ENCODE measurements around the gene CORO6.

CORO6 gene

DNA sequence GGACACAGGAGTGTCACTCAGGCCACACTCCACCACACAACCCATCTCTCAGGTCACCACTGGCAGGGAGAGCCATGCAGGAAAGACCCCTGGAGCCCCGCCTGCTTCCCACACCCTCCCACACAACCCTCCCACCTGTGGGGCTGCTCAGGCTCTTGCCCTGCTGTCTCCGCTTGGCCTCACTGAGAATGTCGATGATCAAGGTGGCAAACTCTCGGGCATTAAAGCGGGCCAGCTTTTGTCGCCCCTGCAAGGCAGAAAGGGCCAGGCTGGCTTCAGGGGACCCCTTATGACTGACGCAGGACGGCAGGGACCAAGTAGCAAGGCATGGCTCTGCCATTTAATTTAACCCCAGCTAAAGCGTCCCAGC, 45.7 kb downstream of the CORO6 start:
- DNase-seq (ENCODE audit: low read depth), result no peak

DNA sequence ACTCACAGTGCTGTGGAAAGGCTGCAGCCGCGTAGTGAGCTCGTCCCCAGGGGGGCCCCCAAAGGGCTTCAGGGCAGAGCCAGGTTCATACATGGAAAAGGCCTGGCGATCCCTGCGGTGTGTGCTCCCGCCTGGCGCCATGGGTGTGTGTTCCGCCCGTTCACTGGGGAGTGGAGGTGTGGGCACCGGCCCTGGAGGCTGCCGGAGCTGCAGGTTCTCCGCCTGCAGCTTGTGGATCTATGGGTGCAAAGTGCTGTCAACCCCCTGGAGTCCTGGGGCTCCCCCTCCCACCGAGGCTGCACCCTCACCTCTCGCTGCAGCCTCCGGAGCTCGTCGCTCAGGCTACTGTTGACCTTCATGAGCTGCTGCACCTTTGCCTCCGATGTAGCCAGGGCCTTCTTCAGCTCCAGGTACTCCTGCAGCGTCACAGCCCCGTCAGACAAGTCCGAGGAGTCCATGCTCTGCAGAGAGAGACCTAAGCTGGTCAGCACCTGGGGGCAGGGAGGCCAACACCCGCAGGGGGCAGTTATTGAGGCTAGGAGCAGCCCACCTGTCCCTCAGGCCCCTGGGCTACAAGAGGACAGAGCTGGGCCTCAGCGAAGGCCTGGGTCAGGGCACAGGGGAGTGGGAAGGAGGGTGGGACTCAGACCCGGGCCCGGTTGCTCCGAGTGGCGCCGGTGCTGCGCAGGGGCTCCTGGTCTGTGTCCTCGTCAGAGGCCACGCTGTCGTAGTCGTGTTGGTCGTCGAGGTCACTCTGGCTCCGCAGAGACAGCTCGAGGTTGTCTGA, 46.3 kb downstream of the CORO6 start:
- no peak for DNase-seq (ENCODE audit: low read depth)

DNA sequence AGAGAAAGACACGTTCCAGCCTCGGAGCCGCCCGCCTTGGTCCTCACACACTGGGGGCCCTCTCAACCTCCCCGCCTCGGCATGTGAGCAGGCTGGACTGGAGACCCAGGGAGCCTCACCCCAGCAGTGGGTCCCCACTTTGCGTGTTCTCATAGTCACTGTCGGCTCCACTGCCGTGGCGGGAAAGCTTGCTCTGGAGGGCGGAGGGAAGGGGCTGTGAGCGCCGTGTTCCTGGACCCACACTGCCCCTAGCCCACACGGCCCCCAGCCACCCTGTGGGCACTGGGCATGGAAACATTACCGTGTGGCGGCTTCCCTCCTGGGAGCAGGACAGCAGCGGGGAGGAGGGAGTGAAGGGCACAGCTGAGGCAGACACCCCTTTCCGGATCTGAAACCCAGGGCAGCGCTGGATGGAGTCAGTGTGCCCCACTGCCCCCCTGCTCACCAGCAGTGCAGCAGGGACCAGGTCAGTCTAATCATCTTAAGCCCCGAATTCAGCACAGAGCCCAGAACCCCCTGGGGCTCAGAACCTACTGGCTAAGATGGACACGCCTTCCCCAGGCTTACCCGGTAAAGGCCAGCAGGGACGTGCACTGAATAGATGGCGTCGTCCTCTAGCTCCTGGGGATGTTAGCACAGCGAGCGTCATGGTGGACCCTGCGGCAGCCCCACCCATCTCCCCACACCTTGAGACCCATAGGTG, 47.0 kb downstream of the CORO6 start:
- no peak for DNase-seq (ENCODE audit: low read depth)

DNA sequence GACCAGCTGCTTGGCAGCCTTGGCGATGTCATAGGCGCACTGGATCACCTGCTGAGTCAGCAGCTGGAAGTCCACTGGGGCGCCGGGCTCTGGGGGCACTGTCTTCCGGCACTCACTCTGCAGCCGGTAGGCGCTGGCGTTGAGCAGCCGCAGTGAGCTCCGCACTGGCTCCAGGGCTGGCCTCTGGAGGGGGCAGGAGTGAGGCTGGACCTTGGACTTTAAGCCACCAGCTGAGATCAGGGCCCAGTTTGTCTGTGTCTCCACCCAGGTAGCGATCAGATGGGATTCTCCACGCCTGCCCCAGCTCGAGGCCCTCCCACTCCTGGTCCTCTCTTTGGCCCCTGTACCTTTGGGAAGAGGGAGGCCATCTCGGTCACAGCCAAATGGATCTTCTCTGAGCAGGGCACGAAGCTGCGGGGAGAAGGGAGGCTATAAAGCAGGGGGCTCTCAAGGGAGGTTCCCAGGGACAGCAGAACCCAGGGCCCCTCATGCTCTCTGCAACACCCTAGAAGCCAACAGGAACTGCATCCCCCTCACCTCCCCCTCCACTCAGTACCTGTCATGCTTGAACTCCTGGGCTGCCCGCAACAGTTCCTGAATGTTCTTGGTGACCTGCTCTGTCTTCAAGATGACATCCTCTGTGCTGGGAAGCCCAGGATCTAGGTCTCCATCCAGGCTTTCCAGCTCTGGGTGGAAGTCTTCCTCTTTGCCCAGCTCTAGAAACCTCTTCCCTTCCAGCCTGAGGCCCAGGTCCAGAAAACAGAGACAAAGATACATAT, 47.8 kb downstream of the CORO6 start:
- DNase-seq (ENCODE audit: low read depth), result no peak

DNA sequence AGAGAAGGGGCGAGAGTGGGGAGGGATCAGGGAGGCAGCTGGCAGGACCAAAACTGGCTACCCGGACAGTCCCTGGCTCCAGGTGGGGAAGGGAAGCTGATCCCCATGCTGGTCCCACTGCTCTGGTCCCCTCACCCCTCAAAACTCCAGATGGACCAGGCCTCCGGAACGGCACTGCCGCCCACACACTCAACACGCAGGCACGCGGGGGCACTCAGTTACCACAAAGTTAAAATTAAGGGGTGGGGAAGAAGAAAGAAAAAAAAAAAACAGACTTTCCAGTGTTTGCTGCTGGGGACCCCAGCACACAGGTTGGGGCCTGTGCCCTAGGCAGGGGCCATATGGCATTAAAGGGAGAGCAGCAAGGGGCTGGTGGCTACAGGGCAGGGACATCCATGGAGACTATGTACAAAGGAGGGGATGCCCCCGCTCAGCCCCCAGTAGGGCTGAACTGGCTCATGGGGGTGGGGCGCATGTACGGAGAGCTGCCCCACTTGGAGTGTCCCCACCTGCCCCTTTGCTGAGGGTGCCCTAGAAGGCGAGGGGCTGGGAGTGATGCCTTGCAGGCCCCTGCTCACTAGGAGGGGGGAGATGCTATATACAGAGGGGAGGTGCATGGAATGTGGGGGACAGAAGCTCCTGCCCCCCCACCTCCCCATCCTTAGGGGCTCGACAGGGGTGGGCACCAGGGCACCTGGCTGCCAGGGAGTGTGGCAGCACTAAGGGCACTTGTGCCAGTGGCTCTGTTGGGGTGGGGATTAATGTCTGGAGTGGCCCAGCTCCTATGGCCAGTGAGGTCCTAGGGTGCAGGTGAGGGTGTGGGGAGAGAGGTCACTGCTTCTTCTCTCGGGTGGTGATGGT, 48.6 kb downstream of the CORO6 start:
- DNase-seq (ENCODE audit: low read depth), result no peak

DNA sequence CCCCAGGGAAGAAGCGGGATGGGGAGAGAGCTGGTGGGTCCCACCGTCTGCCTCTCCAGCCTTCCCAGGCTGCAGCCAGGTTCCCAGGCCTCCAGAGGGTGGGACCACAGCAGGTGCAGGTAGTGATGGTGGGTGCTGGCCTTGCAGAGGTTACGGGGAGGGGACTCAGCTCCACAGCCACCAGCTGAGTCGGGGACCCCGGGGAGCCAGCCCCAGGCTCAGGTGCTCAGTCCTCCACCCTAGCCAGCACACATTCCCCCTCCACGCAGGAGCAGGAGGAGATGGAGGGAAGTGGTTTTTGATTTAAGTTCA, 49.2 kb downstream of the CORO6 start:
- DNase-seq (ENCODE audit: low read depth), result no peak

DNA sequence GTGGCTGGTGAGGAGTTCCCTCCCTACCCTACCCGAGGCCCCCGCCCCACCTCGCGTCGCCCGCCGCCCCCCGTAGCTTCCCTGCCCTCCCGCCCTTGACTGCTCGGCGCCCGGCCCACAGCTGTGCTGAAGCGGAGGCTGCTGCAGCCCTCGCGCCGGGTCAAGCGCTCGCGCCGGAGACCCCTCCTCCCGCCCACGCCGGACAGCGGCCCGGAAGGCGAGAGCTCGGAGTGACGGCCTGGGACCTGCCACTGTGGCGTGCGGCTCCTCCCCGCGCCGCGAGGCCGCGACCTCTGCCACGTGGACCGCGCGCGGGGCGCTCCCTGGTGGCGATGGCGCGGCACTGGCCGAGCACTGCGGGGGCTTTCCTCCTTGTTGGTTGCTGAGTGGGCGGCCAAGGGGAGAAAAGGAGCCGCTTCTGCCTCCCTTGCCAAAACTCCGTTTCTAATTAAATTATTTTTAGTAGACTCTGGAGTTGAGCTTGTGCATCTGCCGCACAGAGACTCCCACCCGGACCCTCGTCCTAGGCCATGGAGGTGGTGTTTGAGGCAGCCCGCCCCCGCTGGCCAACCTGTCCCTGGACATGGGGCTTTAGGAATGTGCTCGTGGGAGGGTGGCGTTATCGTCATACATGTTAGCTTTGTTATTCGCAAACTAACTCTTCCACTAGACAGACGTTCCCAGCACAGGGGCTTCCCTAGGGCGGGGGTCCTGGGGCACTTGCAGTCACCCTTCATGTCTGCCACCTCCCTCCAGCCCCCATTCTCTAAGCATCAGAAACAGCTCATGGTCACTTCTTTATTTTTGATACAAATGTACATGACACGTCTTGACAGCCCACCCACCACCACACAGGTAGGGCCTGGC, 49.8 kb downstream of the CORO6 start:
- DNase-seq (ENCODE audit: low read depth), result no peak

DNA sequence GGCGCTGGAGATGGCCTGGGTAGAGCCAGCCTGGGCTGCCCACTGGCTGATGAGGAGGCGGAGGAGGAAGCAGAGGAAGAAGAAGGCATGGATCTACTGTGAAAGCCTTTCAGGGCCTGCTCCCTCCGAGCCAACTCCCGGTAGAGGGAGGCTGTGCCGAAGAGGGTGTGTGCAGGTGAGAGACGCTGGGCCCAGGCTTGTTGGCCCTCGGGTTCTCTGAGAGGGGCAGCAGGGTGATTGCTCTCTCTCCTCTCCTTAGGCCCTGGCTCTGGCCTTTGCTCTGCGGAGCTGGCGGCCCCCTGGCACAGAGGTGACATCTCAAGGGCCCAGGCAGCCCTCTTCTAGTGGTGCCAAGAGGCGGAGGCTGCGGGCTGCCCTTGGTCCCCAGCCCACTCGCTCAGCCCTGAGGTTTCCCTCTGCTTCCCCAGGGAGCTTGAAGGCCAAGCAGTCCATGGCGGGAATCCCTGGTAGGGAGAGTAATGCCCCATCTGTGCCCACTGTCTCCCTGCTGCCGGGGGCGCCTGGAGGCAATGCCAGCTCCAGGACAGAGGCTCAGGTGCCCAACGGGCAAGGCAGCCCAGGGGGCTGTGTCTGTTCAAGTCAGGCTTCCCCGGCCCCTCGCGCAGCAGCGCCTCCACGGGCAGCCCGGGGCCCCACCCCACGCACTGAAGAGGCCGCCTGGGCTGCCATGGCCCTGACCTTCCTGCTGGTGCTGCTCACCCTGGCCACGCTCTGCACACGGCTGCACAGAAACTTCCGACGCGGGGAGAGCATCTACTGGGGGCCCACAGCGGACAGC, 50.6 kb downstream of the CORO6 start:
- no peak for DNase-seq (ENCODE audit: low read depth)

DNA sequence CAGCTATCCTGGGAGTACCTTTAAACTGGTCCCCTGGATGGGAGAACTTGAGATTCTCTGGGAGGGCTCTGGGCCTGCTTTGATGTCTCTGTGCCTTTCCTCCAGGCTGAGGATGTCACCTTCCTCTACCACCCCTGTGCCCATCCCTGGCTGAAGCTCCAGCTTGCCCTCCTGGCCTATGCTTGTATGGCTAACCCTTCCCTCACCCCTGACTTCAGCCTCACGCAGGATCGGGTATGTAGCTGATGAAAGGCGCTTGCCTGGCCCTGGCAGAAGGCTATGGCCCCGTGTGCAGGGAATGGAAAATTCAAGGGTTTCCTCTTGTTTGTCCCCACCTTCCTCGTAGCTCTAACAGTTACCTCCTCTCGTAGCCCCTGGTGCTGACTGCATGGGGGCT, 51.2 kb downstream of the CORO6 start:
- DNase-seq (ENCODE audit: low read depth), result no peak

DNA sequence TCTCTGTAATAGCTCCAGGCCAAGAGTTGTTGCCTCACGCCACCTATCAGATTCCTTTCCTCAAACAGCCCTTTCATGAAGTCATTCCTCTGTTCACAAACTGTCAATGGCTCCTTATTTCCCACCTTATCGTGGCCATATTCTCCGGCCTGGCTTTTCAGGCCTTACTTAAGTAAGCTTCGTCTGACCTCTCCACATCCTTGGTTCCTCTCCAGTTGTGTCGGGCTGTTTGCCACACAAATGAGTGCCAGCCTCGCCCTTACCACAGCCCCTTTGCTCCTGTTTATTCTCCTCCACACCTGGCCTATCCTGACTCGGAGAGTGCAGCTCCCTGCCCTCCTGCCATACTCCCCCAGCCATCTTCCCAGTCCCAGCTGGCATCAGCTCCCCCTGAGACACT, 52.2 kb downstream of the CORO6 start:
- DNase-seq (ENCODE audit: low read depth), result no peak

DNA sequence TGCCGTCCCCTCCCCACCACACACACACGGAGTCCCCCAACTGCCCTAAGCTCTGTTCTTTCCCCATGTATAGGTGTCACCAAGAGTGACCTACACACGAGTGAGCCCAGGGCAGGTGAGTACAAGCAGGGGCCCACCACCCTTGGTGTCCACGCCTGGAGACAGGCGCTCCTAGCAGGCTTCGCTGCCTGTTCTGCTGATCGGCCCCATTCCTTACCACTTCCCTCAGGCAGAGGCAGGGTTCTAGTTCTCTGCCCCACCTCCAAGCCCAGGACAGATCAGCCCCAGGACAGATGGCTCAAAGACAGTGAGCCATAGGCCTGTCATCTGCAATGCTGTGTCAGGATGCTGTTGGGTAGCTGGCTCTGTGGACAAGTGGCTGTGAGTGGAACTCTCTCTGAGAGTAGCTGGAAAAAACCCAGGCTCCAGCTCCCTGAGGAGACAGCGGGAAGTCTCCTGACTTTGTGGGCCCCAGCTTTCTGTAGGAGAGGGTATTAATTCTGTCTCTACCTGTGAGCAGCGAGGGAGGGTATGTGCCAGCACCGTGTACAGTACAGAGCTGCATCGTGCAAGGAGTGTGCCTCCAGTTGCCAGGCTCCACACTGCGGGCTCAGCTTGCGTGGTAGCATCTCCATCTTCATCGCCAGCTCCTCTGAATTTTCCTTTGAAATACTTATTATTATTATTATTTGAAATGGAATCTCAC, 53.3 kb downstream of the CORO6 start:
- DNase-seq (ENCODE audit: low read depth), result no peak

DNA sequence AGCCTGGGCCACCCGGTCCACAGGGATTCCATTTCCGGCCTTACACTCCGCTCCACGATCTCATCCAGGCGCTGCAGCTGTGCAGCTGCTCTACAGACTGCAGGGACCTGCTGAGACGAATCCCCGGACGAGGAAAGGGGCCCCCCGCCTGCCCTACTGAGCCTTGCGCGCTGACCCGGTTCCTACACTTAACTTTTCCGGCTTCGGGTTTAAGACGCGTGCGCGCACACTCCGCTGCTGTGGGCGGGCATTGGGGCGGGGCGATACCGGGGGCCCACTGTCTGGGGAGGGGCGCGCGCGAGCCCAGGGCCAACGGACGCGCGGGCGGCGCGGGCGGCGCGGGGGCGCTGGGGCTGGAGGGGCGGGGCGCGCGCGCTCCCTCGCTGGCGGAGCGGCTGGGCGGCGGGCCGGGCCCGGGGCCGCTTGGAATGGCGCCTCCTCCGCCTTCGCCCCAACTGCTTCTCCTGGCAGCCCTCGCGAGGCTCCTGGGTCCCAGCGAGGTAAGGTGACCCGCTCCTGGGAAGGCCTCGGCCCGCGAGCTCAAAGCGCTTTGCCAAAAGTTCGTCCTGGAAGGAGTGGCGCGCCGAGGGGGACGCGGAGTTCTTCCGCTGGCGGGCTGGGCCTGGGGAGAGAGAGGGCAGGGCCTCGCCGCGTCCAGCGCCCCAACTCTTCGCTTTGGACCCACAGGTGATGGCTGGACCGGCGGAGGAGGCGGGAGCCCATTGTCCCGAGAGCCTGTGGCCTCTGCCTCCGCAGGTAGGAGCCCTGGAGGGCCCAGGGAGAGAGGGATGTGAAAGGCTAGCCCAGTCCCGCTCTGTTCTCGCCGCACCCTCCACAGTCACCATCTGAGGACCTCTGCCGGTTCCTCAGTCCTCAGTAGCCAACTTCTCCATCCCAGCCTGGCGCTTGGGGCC, 54.1 kb downstream of the CORO6 start, which contains the start of gene TP53I13:
Gene TP53I13, plus strand, starts transcription at position 371 of the 914 bp plus-strand sequence. Its CDS starts 58 bp downstream, at position 429.
- no peak for DNase-seq (ENCODE audit: low read depth)

DNA sequence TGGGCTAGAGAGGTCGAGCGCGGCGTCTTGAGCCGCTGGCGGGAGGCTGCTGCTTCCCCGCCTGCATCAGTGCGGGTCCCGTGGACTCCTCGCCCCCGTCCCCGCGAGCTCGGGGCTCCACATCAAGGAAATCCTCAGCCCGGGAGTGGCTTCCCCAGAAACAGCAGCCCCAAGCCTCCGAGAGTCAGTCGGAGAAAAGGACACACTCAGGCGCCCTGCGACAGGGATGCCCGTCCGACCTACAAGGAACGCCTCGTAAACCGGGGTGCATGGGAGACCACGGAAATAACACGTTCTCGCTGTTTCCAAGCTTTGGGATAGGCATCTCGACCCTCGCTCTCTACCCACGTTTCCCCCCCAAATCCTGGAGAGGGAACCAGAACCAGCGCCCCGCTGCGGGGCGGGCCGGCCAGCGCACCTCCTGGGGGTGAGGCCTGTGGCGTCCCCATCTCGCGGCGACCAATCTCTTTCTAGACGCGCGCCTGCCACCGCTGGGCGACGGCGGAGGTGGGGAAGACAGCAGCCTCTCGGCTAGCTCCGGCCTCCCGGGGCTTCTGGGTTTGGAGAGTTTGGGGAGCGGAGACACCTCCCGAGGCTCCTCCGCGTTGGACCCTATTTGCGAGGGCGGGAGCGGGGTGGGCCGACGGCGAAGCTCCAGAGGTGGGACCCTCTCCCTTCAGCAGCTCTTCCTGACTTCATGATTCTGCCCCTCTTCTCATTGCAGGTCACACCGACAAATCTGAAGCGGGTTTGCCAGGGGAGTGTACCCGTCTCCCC, 55.0 kb downstream of the CORO6 start:
- DNase-seq (ENCODE audit: low read depth), result no peak

DNA sequence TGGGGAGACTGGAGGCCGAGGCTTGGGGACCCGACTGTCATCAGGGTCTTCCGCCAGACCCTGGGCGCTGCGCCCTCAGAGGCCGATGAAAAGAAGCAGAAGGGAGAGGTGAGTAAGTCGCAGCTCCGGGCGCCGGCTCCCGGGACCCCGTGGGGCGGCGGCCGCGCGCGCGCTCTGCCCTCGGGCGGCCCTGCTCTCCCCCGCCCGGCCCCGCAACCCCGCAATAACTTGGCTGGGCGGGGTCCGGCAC, 55.5 kb downstream of the CORO6 start:
- no peak for DNase-seq (ENCODE audit: low read depth)

DNA sequence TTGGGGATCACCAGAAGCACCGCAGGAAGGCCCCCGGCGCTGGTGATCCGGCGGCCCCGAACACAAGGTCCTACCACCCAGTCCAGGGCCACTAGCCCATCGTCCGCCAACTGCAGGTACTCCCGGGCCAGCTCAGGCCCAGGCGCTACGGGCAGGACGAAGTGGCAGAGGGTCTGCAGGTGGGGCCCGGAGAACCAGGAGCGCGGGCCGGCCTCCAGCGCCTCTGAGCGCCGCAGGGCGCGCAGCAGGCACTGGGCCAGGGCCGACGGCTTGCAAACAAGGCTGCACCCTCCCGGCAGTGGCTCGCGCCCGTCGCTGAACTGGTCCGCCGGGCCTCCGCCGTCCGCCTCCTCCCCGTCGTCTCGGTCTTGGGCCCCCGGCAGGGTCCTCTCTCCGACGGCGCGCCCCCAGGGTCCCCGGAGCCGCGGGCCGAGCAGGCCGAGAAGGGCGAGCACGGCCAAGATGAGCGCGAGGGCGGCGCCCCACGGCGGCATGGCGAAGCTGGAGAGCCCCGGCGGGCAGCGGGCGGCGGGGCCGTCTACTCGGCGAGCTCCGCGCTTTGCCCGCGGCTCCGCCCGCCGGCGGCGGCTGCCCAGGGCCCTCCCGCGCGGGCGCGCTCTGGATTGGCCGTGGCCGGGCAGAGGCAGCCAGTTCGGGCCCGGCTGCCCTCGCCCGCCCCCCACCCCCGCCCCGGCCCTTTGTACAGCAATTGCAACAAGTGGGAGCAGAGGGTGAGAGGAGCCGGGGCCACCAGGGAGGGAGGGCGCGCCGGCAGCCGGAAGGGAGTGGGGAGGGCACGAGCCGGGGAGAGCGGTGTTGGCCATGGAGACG, 56.0 kb downstream of the CORO6 start, which contains the start of gene ABHD15:
Gene ABHD15, minus strand, starts transcription at position 565 of the 831 bp plus-strand sequence. Its CDS starts 71 bp downstream, at position 494.
- no peak for DNase-seq (ENCODE audit: low read depth)

DNA sequence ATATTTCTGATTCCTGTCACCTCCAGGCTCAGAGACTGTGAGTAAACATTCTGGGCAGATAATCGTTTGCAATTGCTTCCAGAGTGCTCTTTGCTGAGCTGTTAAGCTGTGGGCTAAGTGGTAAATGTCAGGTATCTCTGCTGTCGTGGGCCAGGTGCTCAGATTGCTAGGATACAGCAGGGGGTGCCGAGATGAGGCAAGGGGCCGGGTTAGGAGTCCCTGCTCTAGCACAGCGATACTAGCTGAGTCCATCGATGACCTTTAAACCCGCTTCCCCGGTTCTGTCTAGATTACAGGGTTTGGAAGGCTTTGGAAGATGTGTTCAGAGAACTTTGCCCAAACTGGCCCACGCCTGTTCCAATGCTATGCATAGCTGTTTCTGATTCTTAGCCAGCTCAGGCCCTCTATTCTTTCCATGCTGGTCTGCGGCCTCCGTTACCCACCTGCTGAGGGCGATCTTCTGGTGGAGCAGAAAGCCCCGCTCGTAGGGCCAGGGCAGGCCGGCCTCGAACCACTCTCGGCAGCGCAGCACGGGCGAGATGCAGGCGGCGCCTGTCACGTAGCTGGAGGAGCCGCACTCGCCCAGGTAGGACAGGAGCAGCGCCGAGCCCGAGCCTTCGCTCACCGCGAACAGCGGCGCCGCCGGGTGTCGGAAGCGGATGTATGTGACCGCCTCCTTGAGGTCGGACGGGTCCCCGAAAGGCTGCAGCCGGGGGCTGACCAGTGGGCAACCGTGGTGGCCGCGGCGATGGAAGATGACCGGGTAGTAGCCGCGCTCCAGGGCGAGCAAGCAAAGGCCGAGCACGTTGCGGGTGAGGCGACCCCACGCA, 56.9 kb downstream of the CORO6 start:
- DNase-seq (ENCODE audit: low read depth), result no peak
